HG02763 (cell line): ENCODE measurements around the gene AUTS2.

Source experiments
- ATAC-seq: cut with Tn5 transposase; IDR thresholded peaks from one replicate; pipeline ENCODE4 v1.9.1; 2021; ENCODE audit warnings: mild to moderate bottlenecking, moderate library complexity; ENCODE audit not compliant: unreplicated experiment

The AUTS2 gene

DNA sequence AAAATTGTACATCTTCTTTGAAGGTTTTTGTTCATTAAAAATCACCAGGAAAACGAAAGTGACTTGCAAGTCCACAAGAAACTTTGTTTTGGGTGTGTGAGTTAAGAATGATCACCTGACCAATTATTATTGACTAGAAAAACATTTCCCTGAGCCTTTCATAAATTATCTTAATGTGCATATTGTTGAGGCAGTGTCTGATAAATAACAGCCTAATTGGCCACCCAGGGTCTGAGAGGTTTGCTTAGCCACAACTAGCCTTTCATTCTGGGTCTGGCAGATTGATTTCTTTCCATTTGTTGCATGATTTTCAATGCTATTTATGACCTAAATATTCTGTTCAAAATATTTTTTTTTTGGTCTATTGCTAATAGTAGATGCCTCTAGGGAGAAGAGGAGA lies 152.8 kb downstream of the AUTS2 start:
- ATAC-seq = no peak

DNA sequence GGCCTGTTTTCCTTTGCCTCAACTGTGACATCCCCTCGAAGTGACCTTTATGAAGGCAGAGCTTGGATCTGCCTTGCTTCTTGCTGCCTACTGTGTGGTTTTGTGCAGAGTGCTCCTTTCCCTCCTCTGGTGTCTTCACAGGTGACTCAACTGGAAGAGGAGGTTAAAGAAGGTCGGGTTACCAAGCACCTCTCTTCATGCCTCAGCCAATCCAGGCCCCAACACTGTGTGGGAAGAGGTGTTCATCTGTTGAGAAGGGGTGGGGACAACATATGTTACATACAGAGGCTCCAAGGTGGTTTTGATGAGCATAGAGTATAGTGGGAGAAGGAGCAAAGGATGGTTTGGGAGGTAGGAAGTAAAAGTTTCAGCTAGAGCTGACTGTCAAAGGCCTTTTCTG lies 155.7 kb downstream of the AUTS2 start:
- no peak for ATAC-seq

- ATAC-seq = no peak
Observed at GRCh38 chr7:69754476-69754875, 156.2 kb downstream of the AUTS2 start.

DNA sequence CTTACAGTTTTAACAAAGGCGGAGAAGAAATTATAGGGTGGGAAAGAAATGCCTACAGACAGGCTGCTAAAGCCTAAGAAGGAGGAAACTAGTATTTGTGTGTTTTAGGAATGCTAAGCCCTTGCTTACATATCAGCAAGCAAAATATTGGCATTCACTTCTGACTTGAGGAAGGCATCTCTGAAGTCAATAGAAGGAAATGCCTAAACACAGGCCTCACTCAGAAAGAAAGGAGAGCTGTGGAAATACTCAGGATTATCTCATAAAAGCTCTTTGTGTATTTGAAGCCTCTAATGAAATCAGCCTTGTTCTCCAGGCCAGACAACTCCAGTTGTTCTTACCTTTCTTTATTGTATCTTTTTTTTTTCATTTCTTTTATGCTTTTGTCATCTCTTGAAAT lies 158.0 kb downstream of the AUTS2 start:
- ATAC-seq = no peak

- no peak for ATAC-seq
Observed at GRCh38 chr7:69757528-69757927, 159.3 kb downstream of the AUTS2 start.

GRCh38 chr7:69757981-69758430 lies 159.7 kb downstream of the AUTS2 start:
- no peak for ATAC-seq

- no peak for ATAC-seq
Observed at GRCh38 chr7:69759373-69759772, 161.1 kb downstream of the AUTS2 start.

DNA sequence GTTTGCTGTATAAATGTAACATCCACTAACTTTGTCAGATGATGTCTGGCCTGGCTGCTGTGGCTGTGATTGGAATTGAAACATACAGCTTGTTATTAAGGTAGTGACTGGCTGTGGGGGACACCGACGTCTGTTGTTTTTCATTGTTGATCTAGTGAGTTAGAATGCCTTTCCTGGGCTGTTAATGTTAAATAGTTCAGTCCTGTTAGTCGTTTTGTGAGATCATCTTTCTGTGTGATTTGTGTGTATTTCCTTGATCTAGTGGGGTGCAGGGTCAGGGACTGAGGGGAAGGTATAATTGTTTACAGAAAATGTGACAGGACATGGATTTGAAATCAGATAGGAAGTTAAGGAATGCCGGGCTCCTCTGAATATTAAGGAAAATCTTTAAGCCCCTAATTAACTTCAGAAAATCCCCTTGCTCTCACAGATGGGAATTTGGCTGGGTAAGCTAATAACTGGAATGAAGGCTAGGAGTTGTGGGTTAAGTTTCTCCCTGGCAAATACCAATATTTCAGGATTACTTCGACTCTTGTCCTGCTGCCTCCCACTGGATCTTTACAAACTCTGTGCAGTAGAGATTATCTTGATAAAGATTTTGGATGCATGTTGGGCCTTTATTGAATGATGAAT lies 163.1 kb downstream of the AUTS2 start:
- no peak for ATAC-seq

GRCh38 chr7:69762821-69763352 lies 164.6 kb downstream of the AUTS2 start:
- no peak for ATAC-seq

DNA sequence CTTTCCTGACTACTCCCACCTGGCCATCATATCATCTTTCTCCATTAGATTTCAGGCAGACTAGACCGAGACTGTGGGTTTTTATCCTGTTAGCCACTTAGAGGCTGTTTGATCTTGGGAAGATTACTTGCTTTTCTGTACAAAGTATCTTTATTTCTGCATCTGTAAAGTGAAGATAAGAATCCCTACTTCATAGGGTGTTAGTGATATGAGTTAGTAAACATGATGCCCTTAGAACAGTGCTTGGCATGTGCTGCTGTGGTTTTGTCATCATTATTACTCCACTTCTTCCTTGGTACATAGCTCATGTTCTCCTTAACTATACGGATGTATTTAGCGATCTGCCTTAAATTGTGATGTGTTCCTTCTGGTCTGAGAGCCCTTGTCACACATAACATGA lies 165.2 kb downstream of the AUTS2 start:
- no peak for ATAC-seq

- no peak for ATAC-seq
Observed at GRCh38 chr7:69764147-69764546, 165.9 kb downstream of the AUTS2 start.

- ATAC-seq = no peak
Observed at GRCh38 chr7:69764681-69765080, 166.4 kb downstream of the AUTS2 start.

GRCh38 chr7:69765879-69766278 lies 167.6 kb downstream of the AUTS2 start:
- ATAC-seq = peak; percentile 51

GRCh38 chr7:69768986-69769595 lies 170.8 kb downstream of the AUTS2 start:
- ATAC-seq = no peak

DNA sequence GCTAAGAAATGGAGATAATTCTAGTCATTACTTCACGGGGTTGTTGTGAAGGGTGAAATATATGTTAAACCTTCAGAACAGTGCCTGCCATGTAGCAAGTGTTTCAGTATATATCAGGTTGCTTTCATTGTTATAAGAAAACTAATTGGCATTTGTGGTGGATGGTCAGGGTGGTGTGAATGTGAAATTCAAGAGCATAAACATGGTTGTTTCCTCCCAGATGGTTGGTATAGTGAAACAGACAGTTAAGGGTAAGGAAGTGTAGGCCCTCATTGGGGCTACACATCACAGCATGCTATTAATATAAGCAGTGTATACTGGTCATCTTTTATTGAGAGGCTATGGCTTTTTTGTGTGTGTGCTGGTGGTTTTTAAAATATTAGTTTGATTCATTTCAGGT lies 171.6 kb downstream of the AUTS2 start:
- ATAC-seq = no peak

GRCh38 chr7:69770613-69771012 lies 172.3 kb downstream of the AUTS2 start:
- no peak for ATAC-seq

GRCh38 chr7:69772718-69773436 lies 174.6 kb downstream of the AUTS2 start:
- ATAC-seq = no peak

DNA sequence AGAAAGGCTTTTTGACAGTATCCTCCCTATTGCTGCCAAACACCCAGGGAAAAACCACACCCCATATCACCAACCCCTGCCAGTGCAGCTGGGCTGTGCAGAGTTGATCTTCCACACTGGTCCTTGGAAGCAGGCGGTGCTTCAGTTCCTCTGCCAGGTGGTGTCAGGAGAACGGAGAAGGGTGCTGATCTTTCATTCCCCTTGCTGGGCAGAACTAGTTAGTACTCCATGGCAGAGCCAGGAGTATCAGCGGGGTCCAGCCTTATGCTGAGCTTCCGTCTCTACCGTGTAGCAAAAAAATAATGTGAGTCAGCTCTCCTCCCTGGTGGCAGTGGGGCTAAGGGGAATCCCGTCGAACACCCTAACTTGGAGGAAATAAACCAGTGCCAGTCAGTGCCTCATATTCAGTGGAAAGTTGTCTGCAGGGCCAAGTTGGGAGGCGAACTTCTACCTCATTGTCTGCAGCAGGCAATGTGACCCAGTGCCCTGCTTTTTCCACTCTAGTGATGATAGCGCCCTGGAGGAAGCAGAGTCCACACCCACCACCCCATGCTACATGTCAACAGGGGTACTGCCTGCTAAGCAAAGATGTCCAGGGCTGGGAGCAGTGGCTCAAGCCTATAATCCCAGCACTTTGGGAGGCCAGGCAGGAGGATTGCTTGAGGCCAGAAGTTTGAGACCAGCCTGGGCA lies 175.4 kb downstream of the AUTS2 start:
- no peak for ATAC-seq

- ATAC-seq = no peak
Observed at GRCh38 chr7:69775231-69775771, 177.0 kb downstream of the AUTS2 start.

DNA sequence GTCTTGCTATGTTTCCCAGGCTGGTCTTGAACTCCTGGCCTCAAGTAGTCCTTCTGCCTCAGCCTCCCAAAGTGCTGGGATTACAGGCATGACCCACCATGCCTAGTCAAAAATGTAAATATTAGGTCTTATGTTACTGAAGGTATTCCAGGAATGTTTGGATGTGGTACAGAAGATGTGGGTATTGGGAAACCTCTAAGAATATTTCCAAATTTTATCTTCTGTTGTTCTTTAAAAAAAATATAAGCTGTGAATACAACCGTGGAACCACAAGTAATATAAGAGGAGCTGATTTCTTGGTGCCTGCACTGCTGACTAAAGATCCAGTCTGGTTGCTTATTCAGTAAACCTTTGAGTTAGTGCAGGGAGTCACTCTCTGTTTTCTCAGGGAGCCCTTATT lies 178.3 kb downstream of the AUTS2 start:
- no peak for ATAC-seq

DNA sequence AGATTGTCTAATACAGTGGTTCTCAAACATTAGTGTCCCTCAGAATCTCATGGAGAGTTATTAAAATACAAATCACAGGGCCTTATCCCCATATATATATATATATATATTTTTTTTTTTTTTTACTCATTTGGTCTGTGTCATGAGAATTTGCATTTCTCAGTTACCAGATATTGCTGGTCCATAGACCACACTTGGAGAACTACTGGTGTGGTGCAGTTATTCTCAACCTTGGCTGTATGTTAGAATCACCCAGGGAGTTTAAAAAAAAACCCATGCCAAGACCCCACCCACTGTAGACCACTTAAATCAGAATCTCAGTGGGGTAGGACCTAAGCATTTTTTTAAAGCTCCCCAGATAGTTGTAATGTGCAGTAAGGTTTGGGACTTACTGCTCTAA lies 179.9 kb downstream of the AUTS2 start:
- no peak for ATAC-seq
